HEK293T (cell line): ENCODE data around the gene IGF2BP2.

Experiments used
- ARNT ChIP-seq: fragments of 450-650 bp; IDR thresholded peaks from 2 replicates; pipeline ENCODE4 v1.6.1; 2017; ENCODE audit warnings: mild to moderate bottlenecking
- BHLHE40 ChIP-seq: fragments of 450-650 bp; IDR thresholded peaks from 2 replicates; pipeline ENCODE4 v1.6.1; 2016; ENCODE audit warnings: mild to moderate bottlenecking, moderate library complexity, borderline replicate concordance
- ELF4 ChIP-seq: fragments of 450-650 bp; IDR thresholded peaks from 2 replicates; pipeline ENCODE4 v1.6.1; 2017; ENCODE audit warnings: antibody characterized with exemption
- FOXA1 ChIP-seq: fragments of 450-650 bp; IDR thresholded peaks from 2 replicates; pipeline ENCODE4 v1.6.1; 2016; ENCODE audit warnings: mild to moderate bottlenecking
- FOXK2 ChIP-seq: fragments of 450-650 bp; IDR thresholded peaks from 2 replicates; pipeline ENCODE4 v1.6.1; 2016; ENCODE audit warnings: mild to moderate bottlenecking
- FOXM1 ChIP-seq: fragments of 450-650 bp; IDR thresholded peaks from 2 replicates; pipeline ENCODE4 v1.6.1; 2017; ENCODE audit warnings: mild to moderate bottlenecking, borderline replicate concordance
- L3MBTL2 ChIP-seq: fragments of 450-650 bp; conservative IDR thresholded peaks from 2 replicates; pipeline ENCODE4 v1.6.1; 2016; ENCODE audit warnings: mild to moderate bottlenecking
- LEF1 ChIP-seq: fragments of 450-650 bp; IDR thresholded peaks from 2 replicates; pipeline ENCODE4 v1.6.1; 2017; ENCODE audit warnings: mild to moderate bottlenecking, borderline replicate concordance
- SP1 ChIP-seq: fragments of 450-650 bp; IDR thresholded peaks from 2 replicates; pipeline ENCODE4 v1.6.1; 2017
- SUZ12 ChIP-seq: fragments of 450-650 bp; IDR thresholded peaks from 2 replicates; pipeline ENCODE4 v1.6.1; 2016; ENCODE audit warnings: mild to moderate bottlenecking
- TARDBP ChIP-seq: fragments of 450-650 bp; IDR thresholded peaks from 2 replicates; pipeline ENCODE4 v1.6.1; 2016
- ZNF384 ChIP-seq: fragments of 450-650 bp; IDR thresholded peaks from 2 replicates; pipeline ENCODE4 v1.6.1; 2016
- TF ChIP-seq, protein P1 (sequence below): fragments of 450-650 bp; IDR thresholded peaks from 2 replicates; pipeline ENCODE4 v1.6.1; 2016

DNA sequence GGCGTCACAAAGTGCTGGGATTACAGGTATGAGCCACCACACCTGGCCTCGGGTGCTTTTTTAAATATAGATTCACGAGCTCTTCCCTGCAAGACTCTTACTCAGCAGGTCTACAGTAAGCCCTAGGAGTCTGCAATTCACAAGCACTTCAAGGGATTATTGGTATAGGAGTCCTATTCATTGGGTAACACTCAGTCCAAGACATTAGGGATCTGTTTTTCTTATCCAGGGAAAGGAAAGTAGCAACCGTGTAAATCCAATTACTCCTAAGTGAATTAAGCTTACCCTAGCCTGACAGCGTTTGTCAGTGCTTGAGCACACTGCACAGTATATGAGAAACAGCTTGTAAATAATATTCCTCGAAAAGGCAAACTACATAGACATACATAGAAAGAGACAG is 128.8 kb downstream of the IGF2BP2 start:
- no peak for TF ChIP-seq SP1
- TF ChIP-seq FOXM1 = no peak
- TF ChIP-seq FOXK2 = no peak
- TF ChIP-seq FOXA1 = no peak
- no peak for TF ChIP-seq SUZ12
- TF ChIP-seq ELF4 = no peak
- TF ChIP-seq, protein P1, sequence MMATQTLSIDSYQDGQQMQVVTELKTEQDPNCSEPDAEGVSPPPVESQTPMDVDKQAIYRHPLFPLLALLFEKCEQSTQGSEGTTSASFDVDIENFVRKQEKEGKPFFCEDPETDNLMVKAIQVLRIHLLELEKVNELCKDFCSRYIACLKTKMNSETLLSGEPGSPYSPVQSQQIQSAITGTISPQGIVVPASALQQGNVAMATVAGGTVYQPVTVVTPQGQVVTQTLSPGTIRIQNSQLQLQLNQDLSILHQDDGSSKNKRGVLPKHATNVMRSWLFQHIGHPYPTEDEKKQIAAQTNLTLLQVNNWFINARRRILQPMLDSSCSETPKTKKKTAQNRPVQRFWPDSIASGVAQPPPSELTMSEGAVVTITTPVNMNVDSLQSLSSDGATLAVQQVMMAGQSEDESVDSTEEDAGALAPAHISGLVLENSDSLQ = no peak
- TF ChIP-seq ARNT = no peak
- no peak for TF ChIP-seq ZNF384
- no peak for TF ChIP-seq L3MBTL2
- TF ChIP-seq BHLHE40 = no peak
- TF ChIP-seq LEF1 = no peak
- TF ChIP-seq TARDBP = no peak
